BLaER1 (cell line): Measurements from ENCODE around the gene OR6Y1.
A peak's percentile ranks its signal among the peaks of the same experiment; 100 is the strongest.

ENCODE experiments used
- H3K27ac ChIP-seq: shearing (Covaris generic); formaldehyde crosslinking; 2 replicates; pipeline ENCODE4 v1.8.1; 2022
- H3K27me3 ChIP-seq: shearing (Covaris generic); formaldehyde crosslinking; 2 replicates; pipeline ENCODE4 v1.8.1; 2022
- H3K36me3 ChIP-seq: shearing (Covaris generic); formaldehyde crosslinking; 2 replicates; pipeline ENCODE4 v1.8.1; 2022
- H3K4me1 ChIP-seq: shearing (Covaris generic); formaldehyde crosslinking; 2 replicates; pipeline ENCODE4 v1.8.1; 2022
- H3K4me2 ChIP-seq: shearing (Covaris generic); formaldehyde crosslinking; 2 replicates; pipeline ENCODE4 v1.8.1; 2022
- H3K4me3 ChIP-seq: shearing (Covaris generic); formaldehyde crosslinking; 2 replicates; pipeline ENCODE4 v1.8.1; 2022
- H3K9ac ChIP-seq: shearing (Covaris generic); formaldehyde crosslinking; 2 replicates; pipeline ENCODE4 v1.8.1; 2022
- H3K9me3 ChIP-seq: shearing (Covaris generic); formaldehyde crosslinking; 2 replicates; pipeline ENCODE4 v1.8.1; 2022
- H4K20me1 ChIP-seq: shearing (Covaris generic); formaldehyde crosslinking; 2 replicates; pipeline ENCODE4 v1.8.1; 2022
- Cebpa-rat ChIP-seq: shearing (Covaris generic); IDR thresholded peaks from 2 replicates; pipeline ENCODE4 v1.8.1; 2022

OR6Y1 gene, protein sequence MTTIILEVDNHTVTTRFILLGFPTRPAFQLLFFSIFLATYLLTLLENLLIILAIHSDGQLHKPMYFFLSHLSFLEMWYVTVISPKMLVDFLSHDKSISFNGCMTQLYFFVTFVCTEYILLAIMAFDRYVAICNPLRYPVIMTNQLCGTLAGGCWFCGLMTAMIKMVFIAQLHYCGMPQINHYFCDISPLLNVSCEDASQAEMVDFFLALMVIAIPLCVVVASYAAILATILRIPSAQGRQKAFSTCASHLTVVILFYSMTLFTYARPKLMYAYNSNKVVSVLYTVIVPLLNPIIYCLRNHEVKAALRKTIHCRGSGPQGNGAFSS

DNA sequence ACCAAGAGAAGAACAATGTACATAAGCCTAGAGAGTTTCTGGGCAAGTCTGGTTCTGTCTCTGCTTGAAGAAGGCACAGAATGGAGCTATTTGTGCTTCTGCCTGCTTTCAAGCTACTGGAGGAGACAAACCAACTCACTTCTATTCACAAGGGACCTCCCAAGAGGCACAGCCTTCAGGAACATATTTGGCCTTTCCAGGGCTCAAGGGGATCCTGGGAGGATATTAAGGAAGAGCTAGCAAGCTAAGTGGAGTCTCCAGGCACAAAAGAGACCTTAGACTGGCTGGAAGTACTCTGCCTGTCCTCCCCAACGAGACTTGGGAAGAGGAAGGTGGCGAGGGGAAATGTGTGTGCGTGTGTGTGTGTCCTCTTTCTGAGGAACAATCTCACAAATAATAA, at the start of gene OR6Y1:
Gene OR6Y1 (minus strand): TSS at position 54 of the 400 bp plus-strand sequence. CDS start 6,300 bp downstream, outside the sequence.
- no peak within 1 kb of the TSS for H3K27ac ChIP-seq
- no peaks in the 10 kb centered on the region for H4K20me1 ChIP-seq
- H3K4me2 ChIP-seq, result no peak within 1 kb of the TSS
- no peak within 1 kb of the TSS for H3K4me3 ChIP-seq
- H3K4me1 ChIP-seq, result no peaks in the 10 kb centered on the region
- H3K36me3 ChIP-seq, result no peaks in the 10 kb centered on the region
- no peak for TF ChIP-seq Cebpa-rat
- no peak within 1 kb of the TSS for H3K9ac ChIP-seq
- no peaks in the 10 kb centered on the region for H3K27me3 ChIP-seq
- no peaks in the 10 kb centered on the region for H3K9me3 ChIP-seq

DNA sequence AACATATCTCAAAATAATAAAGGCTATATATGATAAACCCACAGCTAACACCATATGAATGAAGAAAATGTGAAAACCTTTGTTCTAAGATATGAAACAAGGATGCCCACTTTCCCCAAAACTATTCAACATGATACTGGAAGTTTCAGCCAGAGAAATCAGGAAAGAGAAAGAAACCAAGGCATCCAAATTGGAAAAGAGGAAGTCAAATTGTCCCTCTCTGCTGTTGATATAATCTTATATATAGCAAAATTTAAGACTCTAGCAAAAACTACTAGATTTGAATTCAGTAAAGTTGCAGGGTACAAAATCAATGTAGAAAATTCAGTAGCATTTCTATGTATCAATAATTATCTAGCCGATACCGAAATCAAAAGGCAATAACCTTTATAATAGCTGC, 46.5 kb upstream of the OR6Y1 start:
- Histone ChIP-seq H3K9me3 (peaks cover 24% of the 10 kb centered on the region), H3K27ac (no peak overlapping the region), H3K36me3 (no peaks in the 10 kb centered on the region), H3K27me3 (no peaks in the 10 kb centered on the region), H3K9ac (no peak overlapping the region), H4K20me1 (no peaks in the 10 kb centered on the region), H3K4me3 (no peak overlapping the region), H3K4me2 (no peak overlapping the region), H3K4me1 (no peaks in the 10 kb centered on the region)
- no peak for TF ChIP-seq Cebpa-rat

DNA sequence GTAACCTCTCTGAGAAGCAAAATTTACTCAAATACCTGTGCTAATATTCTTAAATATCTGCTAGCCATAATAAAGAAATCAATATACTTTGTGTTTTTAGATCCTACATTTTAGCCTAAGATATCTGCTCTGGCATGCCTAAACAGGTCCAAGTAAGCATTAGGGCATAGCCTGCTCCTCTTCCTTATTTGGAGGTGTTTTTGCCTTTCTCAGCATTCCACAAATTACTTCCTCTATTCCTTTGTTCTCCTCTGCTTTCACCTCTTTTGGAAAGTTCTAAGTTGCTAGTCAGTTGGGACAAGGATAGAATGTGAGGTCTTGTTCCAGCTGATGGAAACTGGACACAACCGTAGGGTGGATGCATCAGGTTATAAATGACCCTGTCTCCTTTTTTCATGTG, 32.7 kb upstream of the OR6Y1 start:
- no peak for TF ChIP-seq Cebpa-rat
- H3K36me3 ChIP-seq, result no peaks in the 10 kb centered on the region
- H3K4me3 ChIP-seq, result no peak overlapping the region; the same call in 1 of the 2 replicates
- no peak overlapping the region for H3K9ac ChIP-seq
- H3K27ac ChIP-seq, result no peak overlapping the region
- H3K4me1 ChIP-seq, result no peaks in the 10 kb centered on the region
- peaks cover 15% of the 10 kb centered on the region for H3K9me3 ChIP-seq
- no peaks in the 10 kb centered on the region for H3K27me3 ChIP-seq
- H3K4me2 ChIP-seq, result no peak overlapping the region
- H4K20me1 ChIP-seq, result no peaks in the 10 kb centered on the region

GRCh38 chr1:158583962-158584361, 29.8 kb upstream of the OR6Y1 start:
- no peaks in the 10 kb centered on the region for H3K4me1 ChIP-seq
- H3K27ac ChIP-seq, result no peak overlapping the region
- no peak overlapping the region for H3K9ac ChIP-seq
- H3K27me3 ChIP-seq, result no peaks in the 10 kb centered on the region
- H3K36me3 ChIP-seq, result no peaks in the 10 kb centered on the region
- H3K4me3 ChIP-seq, result no peak overlapping the region
- no peaks in the 10 kb centered on the region for H4K20me1 ChIP-seq
- TF ChIP-seq Cebpa-rat, result no peak
- H3K4me2 ChIP-seq, result no peak overlapping the region
- H3K9me3 ChIP-seq, result peaks cover 15% of the 10 kb centered on the region

- Histone ChIP-seq H3K27ac (no peak within 1 kb of the TSS), H3K9ac (no peak within 1 kb of the TSS), H3K9me3 (no peaks in the 10 kb centered on the region), H3K36me3 (no peaks in the 10 kb centered on the region), H4K20me1 (no peaks in the 10 kb centered on the region), H3K4me3 (no peak within 1 kb of the TSS), H3K4me2 (no peak within 1 kb of the TSS), H3K27me3 (no peaks in the 10 kb centered on the region), H3K4me1 (no peaks in the 10 kb centered on the region)
- no peak for TF ChIP-seq Cebpa-rat
These were observed 25.5 kb upstream of the OR6Y1 start, which contains the start of gene OR10X1 for GRCh38 chr1:158579733-158580132. OR10X1 (minus strand) TSS chr1:158579899; CDS start chr1:158579899, 0 bp downstream.

DNA sequence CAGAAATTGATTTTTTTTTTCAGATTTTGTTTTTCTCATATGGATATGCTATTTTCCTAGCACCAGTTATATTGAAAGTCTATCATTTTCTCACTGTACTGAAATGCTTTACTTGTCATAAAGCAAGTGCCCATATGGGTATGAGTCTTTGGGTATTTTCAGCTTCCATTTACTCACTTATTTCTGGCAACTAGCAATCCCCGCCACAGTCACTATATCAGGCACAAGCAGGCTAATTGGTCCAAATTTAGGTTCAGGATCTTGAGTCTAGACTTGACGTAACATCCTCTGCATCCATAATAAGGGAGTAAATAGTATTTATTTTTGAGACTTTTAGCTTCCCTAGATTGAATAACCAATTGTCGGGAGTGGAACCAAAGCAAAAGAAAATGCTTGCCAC, 23.4 kb upstream of the OR6Y1 start:
- Histone ChIP-seq H3K27me3 (no peaks in the 10 kb centered on the region), H3K9me3 (no peaks in the 10 kb centered on the region), H3K36me3 (no peaks in the 10 kb centered on the region), H3K27ac (no peak overlapping the region), H3K4me2 (no peak overlapping the region), H4K20me1 (no peaks in the 10 kb centered on the region), H3K4me1 (no peaks in the 10 kb centered on the region), H3K9ac (no peak overlapping the region), H3K4me3 (no peak overlapping the region)
- no peak for TF ChIP-seq Cebpa-rat

- Histone ChIP-seq H3K4me1 (no peaks in the 10 kb centered on the region), H3K4me2 (no peak overlapping the region), H3K36me3 (no peaks in the 10 kb centered on the region), H4K20me1 (no peaks in the 10 kb centered on the region), H3K27me3 (no peaks in the 10 kb centered on the region), H3K4me3 (no peak overlapping the region), H3K27ac (no peak overlapping the region), H3K9ac (no peak overlapping the region), H3K9me3 (no peaks in the 10 kb centered on the region)
- no peak for TF ChIP-seq Cebpa-rat
These were observed 18.0 kb upstream of the OR6Y1 start for GRCh38 chr1:158572226-158572625.

- H3K4me2 ChIP-seq, result no peak within 1 kb of the TSS
- no peaks in the 10 kb centered on the region for H3K36me3 ChIP-seq
- TF ChIP-seq Cebpa-rat, result no peak
- no peaks in the 10 kb centered on the region for H3K9me3 ChIP-seq
- no peak within 1 kb of the TSS for H3K27ac ChIP-seq
- no peaks in the 10 kb centered on the region for H3K27me3 ChIP-seq
- no peak within 1 kb of the TSS for H3K9ac ChIP-seq
- no peaks in the 10 kb centered on the region for H4K20me1 ChIP-seq
- H3K4me3 ChIP-seq, result no peak within 1 kb of the TSS
- H3K4me1 ChIP-seq, result no peaks in the 10 kb centered on the region
These were observed 16.3 kb upstream of the OR6Y1 start, which contains the start of gene OR6P1 for GRCh38 chr1:158570480-158570879. OR6P1 (minus strand) TSS chr1:158570580; CDS start chr1:158563604, 6,976 bp downstream.

GRCh38 chr1:158564608-158565007, 10.4 kb upstream of the OR6Y1 start:
- Histone ChIP-seq H3K4me1 (peaks cover 18% of the 10 kb centered on the region), H3K9ac (peak overlapping the region; percentile 33; the same call in 1 of the 2 replicates), H3K9me3 (0 out of 2 replicates have a peak, but pooled peaks cover 3% of the 10 kb centered on the region), H4K20me1 (no peaks in the 10 kb centered on the region), H3K27me3 (no peaks in the 10 kb centered on the region), H3K27ac (peak overlapping the region; percentile 85), H3K36me3 (no peaks in the 10 kb centered on the region), H3K4me2 (peak overlapping the region; percentile 64), H3K4me3 (no peak overlapping the region)
- TF ChIP-seq Cebpa-rat, result no peak

- no peak overlapping the region for H3K4me3 ChIP-seq
- no peaks in the 10 kb centered on the region for H4K20me1 ChIP-seq
- TF ChIP-seq Cebpa-rat, result no peak
- peak overlapping the region; percentile 64 for H3K4me2 ChIP-seq
- H3K27ac ChIP-seq, result peak overlapping the region; percentile 85
- 0 out of 2 replicates have a peak, but pooled peaks cover 3% of the 10 kb centered on the region for H3K9me3 ChIP-seq
- no peaks in the 10 kb centered on the region for H3K36me3 ChIP-seq
- H3K9ac ChIP-seq, result no peak overlapping the region
- no peaks in the 10 kb centered on the region for H3K27me3 ChIP-seq
- H3K4me1 ChIP-seq, result peaks cover 18% of the 10 kb centered on the region
These were observed 9.6 kb upstream of the OR6Y1 start for GRCh38 chr1:158563853-158564252.
